Measurements from ENCODE around the gene ATXN10. TPM values are rescaled to one million over a fixed set of nuclear protein-coding genes. Genes with fewer than 3 reads are reported as not detected.

Gene ATXN10
- total and polyA plus RNA-seq, 2 of the 8 experiments (the other 6 are each of a cell fraction or from before 2014, with no cell fraction given): 134 to 210 TPM

- no peak for TF ChIP-seq MAX (IDR thresholded peaks at IDR 0.05)
- no peak for TF ChIP-seq BACH1 (IDR thresholded peaks at IDR 0.05; ENCODE audit: low read length)
- no peak for TF ChIP-seq KDM1A (IDR thresholded peaks at IDR 0.05; ENCODE audit: borderline replicate concordance, low read length)
- no peak for TF ChIP-seq FOSL1 (IDR thresholded peaks at IDR 0.05; ENCODE audit: insufficient read depth, low read depth, low read length)
- no peak for TF ChIP-seq TAF1 (IDR thresholded peaks at IDR 0.05; ENCODE audit: low read depth, low read length)
These were observed 26.5 kb upstream of the ATXN10 start (continued) for GRCh38 chr22:45645150-45645525.

Data from H1 (cell line).